H1 (cell line): Measurements from ENCODE around the gene FAM120A. TPM values are rescaled to one million over a fixed set of nuclear protein-coding genes. Genes with fewer than 3 reads are reported as not detected.

ENCODE experiments used
- CTCF ChIA-PET: fragments of 300-600 bp; sonication (Branson Sonifier 250); formaldehyde crosslinking; loops from one replicate; lab custom pipeline; 2021; ENCODE audit not compliant: partially characterized antibody; lab: Charles Lee
- POLR2A ChIA-PET: fragments of 300-600 bp; sonication (Branson Sonifier 250); formaldehyde crosslinking; loops from one replicate; lab custom pipeline; 2021; ENCODE audit warnings: inconsistent platforms; ENCODE audit not compliant: partially characterized antibody; lab: Charles Lee
- DNase-seq, 2 experiments: peaks; one replicate each; pipeline versions ENCODE4 v3.0.0 to v3.0.0-alpha.2; 2010 to 2022; ENCODE audit warnings: low spot score in 2 of 2, low read depth in 1 of 2, mixed read lengths in 1 of 2
- FAIRE-seq: peaks from 2 replicates; lab custom pipeline; 2011; peaks lifted over from hg19 to GRCh38; lab: Jason Lieb, UNC
- H2AFZ ChIP-seq: 2 replicates; pipeline ENCODE4 v1.8.1; 2012; ENCODE audit warnings: low read length, inconsistent platforms
- H2AK5ac ChIP-seq: 2 replicates; pipeline ENCODE4 v1.6.1; 2013; ENCODE audit warnings: low read depth, low read length
- H2BK120ac ChIP-seq: replicated peaks from 2 replicates; pipeline ENCODE3; 2013; ENCODE audit warnings: low read depth, low read length, inconsistent platforms
- H2BK12ac ChIP-seq: 2 replicates; pipeline ENCODE4 v1.6.1; 2013; ENCODE audit warnings: low read depth, low read length
- H2BK15ac ChIP-seq: 2 replicates; pipeline ENCODE4 v1.6.1; 2013; ENCODE audit warnings: low read length
- H2BK20ac ChIP-seq: 2 replicates; pipeline ENCODE4 v1.6.1; 2013; ENCODE audit warnings: low read length
- H2BK5ac ChIP-seq: 2 replicates; pipeline ENCODE4 v1.6.1; 2013; ENCODE audit warnings: low read depth, low read length
- H3K14ac ChIP-seq: 2 replicates; pipeline ENCODE4 v1.6.1; 2013; ENCODE audit warnings: inconsistent platforms; ENCODE audit not compliant: insufficient read length
- H3K18ac ChIP-seq: 2 replicates; pipeline ENCODE4 v1.6.1; 2013; ENCODE audit warnings: low read length; ENCODE audit errors: extremely low read depth
- H3K23ac ChIP-seq: 2 replicates; pipeline ENCODE4 v1.6.1; 2013; ENCODE audit warnings: inconsistent platforms; ENCODE audit not compliant: insufficient read length
- H3K23me2 ChIP-seq: 2 replicates; pipeline ENCODE4 v1.6.1; 2013; ENCODE audit warnings: low read depth, low read length
- H3K27ac ChIP-seq: 2 replicates; pipeline ENCODE4 v1.6.1; 2011; ENCODE audit warnings: low read depth, low read length, inconsistent platforms
- H3K27me3 ChIP-seq, 4 experiments: replicated peaks in 1 of 4; 1 replicate in 1 of 4; 2 replicates in 3 of 4; pipeline versions ENCODE4 v1.6.1 to v1.8.1; 2011 to 2013; ENCODE audit warnings: low read length in 3 of 4, mild to moderate bottlenecking in 3 of 4, inconsistent platforms in 2 of 4, mixed read lengths in 2 of 4, moderate library complexity in 1 of 4; ENCODE audit not compliant: control insufficient read depth in 3 of 4, insufficient read depth in 3 of 4; ENCODE audit errors: extremely low read depth in 1 of 4
- H3K36me3 ChIP-seq, 4 experiments: 2 replicates each; pipeline versions ENCODE4 v1.6.1 to v1.8.1; 2011 to 2013; ENCODE audit warnings: mild to moderate bottlenecking in 4 of 4, low read length in 3 of 4, moderate library complexity in 2 of 4, control low read depth in 1 of 4, inconsistent platforms in 1 of 4; ENCODE audit not compliant: insufficient read depth in 4 of 4, control insufficient read depth in 2 of 4
- H3K4ac ChIP-seq: replicated peaks from 2 replicates; pipeline ENCODE3; 2013; ENCODE audit warnings: low read length, low read depth, mixed read lengths, inconsistent platforms; ENCODE audit not compliant: insufficient read length
- H3K4me1 ChIP-seq, 4 experiments: replicated peaks in 1 of 4; 1 replicate in 1 of 4; 2 replicates in 3 of 4; pipeline versions ENCODE4 v1.6.1 to v1.8.1; 2011 to 2013; ENCODE audit warnings: low read length in 3 of 4, inconsistent platforms in 2 of 4, mixed read lengths in 1 of 4; ENCODE audit not compliant: insufficient read depth in 4 of 4, control insufficient read depth in 3 of 4
- H3K4me2 ChIP-seq, 2 experiments: 2 replicates each; pipeline versions ENCODE4 v1.6.1 to v1.8.1; 2011 to 2013; ENCODE audit warnings: low read depth in 2 of 2, low read length in 2 of 2, control low read depth in 1 of 2, inconsistent platforms in 1 of 2, mild to moderate bottlenecking in 1 of 2; ENCODE audit not compliant: insufficient read depth in 1 of 2
- H3K4me3 ChIP-seq, 4 experiments: fragments of 200-600, 300-600 bp in 1 of 4; sonication (generic), shearing (Covaris generic), sonication (Bioruptor Twin) in 1 of 4; 2 replicates each; pipeline versions ENCODE4 v1.5.1 to v1.8.1; 2011 to 2016; ENCODE audit warnings: low read length in 4 of 4, low read depth in 3 of 4, control low read depth in 2 of 4, inconsistent platforms in 2 of 4, mild to moderate bottlenecking in 2 of 4, mixed read lengths in 1 of 4, moderate library complexity in 1 of 4; ENCODE audit not compliant: insufficient read depth in 2 of 4; ENCODE audit errors: extremely low read depth in 1 of 4
- H3K56ac ChIP-seq: replicated peaks from 2 replicates; pipeline ENCODE3; 2013; ENCODE audit warnings: low read depth, mild to moderate bottlenecking, mixed read lengths, low read length, inconsistent platforms; ENCODE audit not compliant: insufficient read length
- H3K79me1 ChIP-seq: 2 replicates; pipeline ENCODE4 v1.6.1; 2013; ENCODE audit warnings: low read depth, low read length, control low read depth
- H3K79me2 ChIP-seq, 2 experiments: 2 replicates each; pipeline versions ENCODE4 v1.6.1 to v1.8.1; 2012 to 2013; ENCODE audit warnings: low read length in 2 of 2, mild to moderate bottlenecking in 2 of 2, inconsistent platforms in 1 of 2; ENCODE audit not compliant: insufficient read depth in 2 of 2, control insufficient read depth in 1 of 2
- H3K9ac ChIP-seq, 4 experiments: replicated peaks in 1 of 4; 1 replicate in 1 of 4; 2 replicates in 3 of 4; pipeline versions ENCODE4 v1.6.1 to v1.8.1; 2011 to 2013; ENCODE audit warnings: low read depth in 3 of 4, low read length in 3 of 4, control low read depth in 2 of 4, mild to moderate bottlenecking in 2 of 4, moderate library complexity in 2 of 4, inconsistent platforms in 1 of 4; ENCODE audit errors: extremely low read depth in 1 of 4
- H3K9me3 ChIP-seq, 2 experiments: 2 replicates each; pipeline versions ENCODE4 v1.6.1 to v1.8.1; 2012 to 2013; ENCODE audit warnings: mild to moderate bottlenecking in 2 of 2, moderate library complexity in 2 of 2, control low read depth in 1 of 2, inconsistent platforms in 1 of 2, low read depth in 1 of 2, low read length in 1 of 2, mixed read lengths in 1 of 2; ENCODE audit not compliant: insufficient read depth in 2 of 2
- H4K20me1 ChIP-seq, 2 experiments: replicated peaks in 1 of 2; 2 replicates each; pipeline versions ENCODE3 to v1.8.1; 2011 to 2013; ENCODE audit warnings: inconsistent platforms in 2 of 2, low read length in 2 of 2, mild to moderate bottlenecking in 1 of 2; ENCODE audit not compliant: insufficient read depth in 2 of 2, control insufficient read depth in 1 of 2
- H4K5ac ChIP-seq: 2 replicates; pipeline ENCODE4 v1.6.1; 2013; ENCODE audit warnings: low read length, low read depth, mixed read lengths, inconsistent platforms; ENCODE audit not compliant: insufficient read length
- H4K8ac ChIP-seq: 2 replicates; pipeline ENCODE4 v1.8.0; 2013; ENCODE audit warnings: mild to moderate bottlenecking, moderate library complexity, low read length, inconsistent platforms; ENCODE audit not compliant: insufficient read depth; ENCODE audit errors: extremely low read depth
- H4K91ac ChIP-seq: replicated peaks from 2 replicates; pipeline ENCODE3; 2013; ENCODE audit warnings: low read length, mixed read lengths, inconsistent platforms; ENCODE audit not compliant: insufficient read length
- CHD1 ChIP-seq: IDR thresholded peaks from 2 replicates; pipeline ENCODE4 v1.6.1; 2012; ENCODE audit warnings: low read depth, low read length, improper control_type of control experiment
- PHF8 ChIP-seq: fragments of 200-600 bp; sonication (generic); conservative IDR thresholded peaks from 2 replicates; pipeline ENCODE4 v1.7.1; 2012; ENCODE audit warnings: low read depth, mild to moderate bottlenecking, inconsistent platforms, low read length, moderate library complexity
- RBBP5 ChIP-seq: IDR thresholded peaks from 2 replicates; pipeline ENCODE4 v1.7.1; 2012; ENCODE audit warnings: low read depth, mild to moderate bottlenecking, inconsistent platforms, low read length, moderate library complexity, borderline replicate concordance
- WGBS, 2 experiments: shearing (Covaris generic) in 1 of 2; methylation state at CpG; one replicate each; pipeline versions ENCODE4 v1.1.6 to v1.1.7; 2013 to 2015; ENCODE audit warnings: low lambda C conversion rate in 2 of 2, mixed read lengths in 2 of 2, inconsistent platforms in 1 of 2, low coverage in 1 of 2, missing lambda C conversion rate in 1 of 2; ENCODE audit not compliant: insufficient replicate concordance in 2 of 2, insufficient coverage in 1 of 2, insufficient read length in 1 of 2; ENCODE audit errors: extremely low coverage in 1 of 2, missing lambda C conversion rate in 1 of 2; 5-methylcytosine and 5-hydroxymethylcytosine counted together
- polyA plus RNA-seq, 7 experiments: library from polyadenylated mRNA; depleted of rRNA in 3 of 7; stranded (reverse) in 5 of 7; unstranded in 2 of 7; fragments of >200 nt in 5 of 7; fragments of 200-250 nt in 2 of 7; gene quantifications; 1 replicate in 5 of 7; 2 replicates in 1 of 7; 4 replicates in 1 of 7; pipeline versions ENCODE4 v1.2.1 to v1.2.3, GENCODE V29; 2011 to 2013; ENCODE audit warnings: missing spikeins in 2 of 7, mixed read lengths in 2 of 7
- total RNA-seq: library from RNA; stranded (reverse); fragmentation: NEBNext Ultra II Directional; extraction: Animal tissue kit (Norgen Biotek cat#: 25700); gene quantifications from 2 replicates; pipeline ENCODE4 v1.2.1, GENCODE V29; 2021

Gene FAM120A
- total and polyA plus RNA-seq, 2 of the 8 experiments (the other 6 are each of a cell fraction or from before 2014, with no cell fraction given), result 24.9 to 54.7 TPM

DNA sequence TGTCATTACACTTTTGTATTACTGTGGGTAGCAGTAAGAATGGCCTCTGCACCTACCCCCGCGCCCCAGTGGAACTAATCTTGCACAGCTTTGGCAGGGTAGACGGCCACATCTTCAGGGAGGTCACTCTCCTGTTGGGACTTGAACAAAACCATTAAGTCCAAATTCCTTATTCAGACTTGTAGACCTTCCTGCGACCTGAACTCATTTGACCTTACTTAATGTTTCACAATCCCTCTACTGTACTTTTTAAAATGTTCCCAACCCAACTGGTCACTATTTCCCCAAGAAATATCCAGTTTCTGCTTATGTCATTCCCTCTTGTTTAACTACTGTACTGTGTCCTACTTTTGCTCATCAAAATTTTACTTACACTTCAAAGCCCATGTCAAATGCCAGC lies 7.2 kb downstream of the FAM120A start:
- Histone ChIP-seq H4K20me1 (peaks cover 3 to 10% of the 10 kb centered on the region in 2 experiments), H3K4me3 (no peak overlapping the region)

More for the DNA sequence above, 7.2 kb downstream of the FAM120A start:
- FAIRE-seq, result no peak
- Histone ChIP-seq H3K4me2 (no peak overlapping the region), H4K5ac (no peak overlapping the region), H3K4ac (no peak overlapping the region), H3K56ac (no peak overlapping the region), H2BK15ac (no peak overlapping the region), H4K91ac (no peak overlapping the region), H2AK5ac (no peak overlapping the region), H2BK120ac (no peak overlapping the region), H2BK20ac (no peak overlapping the region), H3K9ac (no peak overlapping the region), H3K79me1 (peaks cover 4% of the 10 kb centered on the region), H3K14ac (no peak overlapping the region), H2BK12ac (no peak overlapping the region), H3K36me3 (no peaks in the 10 kb centered on the region), H3K4me1 (peaks cover 0 to 7% (median 5%) of the 10 kb centered on the region in 4 experiments; a peak in 3 of 7 replicates), H3K27ac (no peak overlapping the region), H2AFZ (no peak overlapping the region), H2BK5ac (no peak overlapping the region), H3K23me2 (peaks cover 3% of the 10 kb centered on the region; the same call in 1 of the 2 replicates), H3K9me3 (no peaks in the 10 kb centered on the region), H3K79me2 (peaks cover 20 to 99% of the 10 kb centered on the region in 2 experiments), H3K23ac (no peak overlapping the region), H3K18ac (no peak overlapping the region), H4K8ac (no peak overlapping the region), H3K27me3 (no peaks in the 10 kb centered on the region)
- POLR2A ChIA-PET, result no interaction called here
- 92% methylated on average over 4 of the region's 4 CpGs; no CpG with 5 or more reads in 1 of the 2 experiments for WGBS, 2 experiments
- no peak for DNase-seq
- CTCF ChIA-PET, result no interaction called here
- TF ChIP-seq PHF8 (no peak), RBBP5 (no peak), CHD1 (no peak)
